Thyroid gland (tissue), 4 donors: ENCODE results near the gene DDIT3. TPM values are rescaled to one million over a fixed set of nuclear protein-coding genes. Genes with fewer than 3 reads are reported as not detected.
"Not testable (repeated sequence)": the region's sequence is repeated elsewhere in the genome, so short reads cannot be mapped to it uniquely, and the experiment has no call there.

Experiments
- DNase-seq, 2 donors: peaks; one replicate each; pipeline ENCODE4 v3.0.0-alpha.2; 2019
- H3K27ac ChIP-seq, 3 donors: fragments of 200-600 bp; sonication (generic); 1 replicate in 2 of 3; 2 replicates in 1 of 3; pipeline ENCODE4 v1.5.1; 2016 to 2019; ENCODE audit warnings: mild to moderate bottlenecking in 1 of 3, moderate library complexity in 1 of 3
- H3K27me3 ChIP-seq: fragments of 200-600 bp; sonication (generic); one replicate; pipeline ENCODE4 v1.5.1; 2019
- H3K36me3 ChIP-seq, 2 donors: fragments of 200-600 bp; sonication (generic); one replicate each; pipeline ENCODE4 v1.5.1; 2016 to 2019
- H3K4me1 ChIP-seq, 2 donors: fragments of 200-600 bp; sonication (generic); one replicate each; pipeline ENCODE4 v1.5.1; 2017 to 2019
- H3K4me3 ChIP-seq, 3 donors: fragments of 200-600 bp; sonication (generic); replicated peaks in 1 of 3; 1 replicate in 2 of 3; 2 replicates in 1 of 3; pipeline ENCODE4 v1.5.1; 2016; ENCODE audit warnings: mild to moderate bottlenecking in 1 of 3
- H3K9me3 ChIP-seq: fragments of 200-600 bp; sonication (generic); one replicate; pipeline ENCODE4 v1.5.1; 2017
- POLR2A ChIP-seq, 2 donors: fragments of 450-650 bp; IDR thresholded peaks; one replicate each; pipeline ENCODE4 v1.6.1; 2017; ENCODE audit warnings: antibody characterized with exemption in 2 of 2, mild to moderate bottlenecking in 2 of 2, moderate library complexity in 1 of 2
- WGBS, 2 donors: methylation state at CpG; one replicate each; pipeline ENCODE4 v1.1.5; 2017; 5-methylcytosine and 5-hydroxymethylcytosine counted together
- intact Hi-C: fragments of 100-400 bp; cut with DNase I; formaldehyde crosslinking; loops from one replicate; pipeline ENCODE4 v1.15.1; 2023
- total RNA-seq, 4 donors: library from RNA; depleted of rRNA; stranded (reverse); fragments of >200 nt; gene quantifications; one replicate each; pipeline ENCODE4 v1.2.3, GENCODE V29; 2016
- TF ChIP-seq, protein P1 (sequence below), 6 experiments: fragments of 200-600 bp in 3 of 6; fragments of 450-650 bp in 3 of 6; sonication (generic) in 3 of 6; IDR thresholded peaks; one replicate each; pipeline ENCODE4 v1.5.1; 2016 to 2019; ENCODE audit warnings: antibody characterized with exemption in 6 of 6, mild to moderate bottlenecking in 2 of 6, inconsistent platforms in 1 of 6, moderate library complexity in 1 of 6

Gene DDIT3, protein sequence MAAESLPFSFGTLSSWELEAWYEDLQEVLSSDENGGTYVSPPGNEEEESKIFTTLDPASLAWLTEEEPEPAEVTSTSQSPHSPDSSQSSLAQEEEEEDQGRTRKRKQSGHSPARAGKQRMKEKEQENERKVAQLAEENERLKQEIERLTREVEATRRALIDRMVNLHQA
- 10 to 100 TPM; 44.5 to 71.3 (median 53.8) TPM for total RNA-seq

DNA sequence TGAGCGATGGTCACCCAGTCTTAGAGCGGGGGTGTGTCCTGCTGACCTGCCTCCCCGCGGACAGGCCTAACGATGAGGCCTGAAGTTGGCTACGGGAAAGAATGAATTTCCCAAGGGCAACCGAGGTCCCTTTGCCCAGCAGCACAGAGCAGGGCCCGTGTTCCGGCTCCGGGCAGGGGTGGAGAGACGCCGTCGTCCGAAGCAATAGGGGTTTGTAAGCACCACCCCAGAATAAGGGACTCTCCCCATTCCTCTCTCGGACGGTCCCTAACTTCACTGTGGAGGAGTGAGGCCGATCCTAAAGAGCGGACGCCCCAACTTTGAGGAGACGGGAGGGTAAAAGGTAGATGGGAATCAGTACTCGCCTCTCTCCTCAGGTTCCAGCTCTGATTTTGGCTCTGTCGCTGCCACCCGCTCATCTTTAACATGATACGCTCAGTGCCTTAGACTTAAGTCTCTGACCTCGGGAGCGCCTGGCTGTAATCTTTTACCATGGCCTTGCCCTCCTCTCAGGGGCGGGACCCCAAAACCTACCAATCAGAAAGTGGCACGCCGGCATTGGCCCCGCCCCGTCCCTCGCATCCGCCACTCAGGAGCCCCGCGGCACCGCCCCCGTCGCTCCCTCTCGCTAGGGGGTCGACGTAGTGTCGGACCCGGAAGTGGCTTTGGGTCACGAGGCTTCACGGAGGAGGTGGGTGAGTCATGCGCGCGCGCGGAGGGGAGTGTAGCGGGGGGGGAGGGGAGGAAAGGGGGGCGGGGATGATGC lies at the start of gene DDIT3:
Gene DDIT3, minus strand, starts transcription at position 462 of the 766 bp plus-strand sequence. CDS start 3,108 bp downstream, outside the sequence.
- H3K36me3 ChIP-seq, result peaks cover 25 to 29% of the 10 kb centered on the region in 2 donors
- 0% methylated on average over 31 to 32 of the region's 52 CpGs for WGBS, 2 donors
- intact Hi-C loops, result no loop called here
- H3K4me1 ChIP-seq, result peaks cover 46 to 59% of the 10 kb centered on the region in 2 donors
- H3K27me3 ChIP-seq, result no peaks in the 10 kb centered on the region
- TF ChIP-seq, protein P1, sequence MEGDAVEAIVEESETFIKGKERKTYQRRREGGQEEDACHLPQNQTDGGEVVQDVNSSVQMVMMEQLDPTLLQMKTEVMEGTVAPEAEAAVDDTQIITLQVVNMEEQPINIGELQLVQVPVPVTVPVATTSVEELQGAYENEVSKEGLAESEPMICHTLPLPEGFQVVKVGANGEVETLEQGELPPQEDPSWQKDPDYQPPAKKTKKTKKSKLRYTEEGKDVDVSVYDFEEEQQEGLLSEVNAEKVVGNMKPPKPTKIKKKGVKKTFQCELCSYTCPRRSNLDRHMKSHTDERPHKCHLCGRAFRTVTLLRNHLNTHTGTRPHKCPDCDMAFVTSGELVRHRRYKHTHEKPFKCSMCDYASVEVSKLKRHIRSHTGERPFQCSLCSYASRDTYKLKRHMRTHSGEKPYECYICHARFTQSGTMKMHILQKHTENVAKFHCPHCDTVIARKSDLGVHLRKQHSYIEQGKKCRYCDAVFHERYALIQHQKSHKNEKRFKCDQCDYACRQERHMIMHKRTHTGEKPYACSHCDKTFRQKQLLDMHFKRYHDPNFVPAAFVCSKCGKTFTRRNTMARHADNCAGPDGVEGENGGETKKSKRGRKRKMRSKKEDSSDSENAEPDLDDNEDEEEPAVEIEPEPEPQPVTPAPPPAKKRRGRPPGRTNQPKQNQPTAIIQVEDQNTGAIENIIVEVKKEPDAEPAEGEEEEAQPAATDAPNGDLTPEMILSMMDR (IDR thresholded peaks at IDR 0.05), result peak in 1 of 6 experiments; percentile 5
- peak; percentile 97 to 99 for TF ChIP-seq POLR2A (IDR thresholded peaks at IDR 0.05)
- H3K9me3 ChIP-seq, result no peaks in the 10 kb centered on the region
- peak; percentile 100 for DNase-seq
- peak within 1 kb of the TSS; percentile 98 to 100 (median 99) for H3K27ac ChIP-seq
- peak within 1 kb of the TSS; percentile 82 to 97 (median 85) for H3K4me3 ChIP-seq

DNA sequence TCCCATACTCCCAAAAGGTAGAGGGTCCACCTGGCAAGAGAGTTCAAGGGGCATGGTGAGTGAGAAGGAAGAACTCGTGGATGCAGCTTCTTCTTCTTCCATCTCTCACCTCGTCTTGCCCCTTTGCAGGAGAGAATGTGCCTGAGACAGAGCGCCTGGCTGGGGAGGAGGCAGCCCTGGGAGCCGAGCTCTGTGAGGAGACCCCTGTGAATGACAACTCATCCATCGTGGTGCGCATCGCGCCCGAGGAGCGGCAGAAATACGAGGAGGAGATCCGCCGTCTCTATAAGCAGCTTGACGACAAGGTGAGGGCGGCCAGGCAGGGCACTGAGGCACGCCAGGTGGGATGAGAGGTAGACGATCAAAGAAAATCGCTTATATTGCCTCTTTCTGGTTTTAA lies 49.5 kb upstream of the DDIT3 start:
- intact Hi-C loops, result no loop called here
- WGBS, 2 donors, result 90 to 93% methylated on average over 18 of the region's 18 CpGs
- Histone ChIP-seq H3K36me3 (no peaks in the 10 kb centered on the region), H3K27ac (no peak overlapping the region), H3K4me3 (no peak overlapping the region), H3K27me3 (no peaks in the 10 kb centered on the region), H3K4me1 (no peaks in the 10 kb centered on the region), H3K9me3 (no peaks in the 10 kb centered on the region)
- TF ChIP-seq, protein P1 (IDR thresholded peaks at IDR 0.05), result no peak
- no peak for TF ChIP-seq POLR2A (IDR thresholded peaks at IDR 0.05)
- DNase-seq, result no peak

DNA sequence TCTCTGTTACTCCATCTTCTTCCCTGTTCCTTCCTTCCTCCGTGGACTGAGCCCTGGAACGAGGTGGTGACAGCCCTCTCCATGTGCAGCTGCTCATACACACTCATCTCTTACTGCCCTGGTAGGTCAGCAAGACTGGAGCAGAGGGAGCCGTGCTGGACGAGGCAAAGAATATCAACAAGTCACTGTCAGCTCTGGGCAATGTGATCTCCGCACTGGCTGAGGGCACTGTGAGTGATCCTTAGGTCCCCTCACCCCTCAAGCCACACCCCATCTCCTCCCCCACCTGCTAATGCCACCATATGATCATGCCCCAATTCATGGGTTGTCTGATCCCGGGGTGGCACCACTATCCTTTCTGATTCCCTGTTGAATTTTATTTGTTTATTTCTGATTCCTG lies 48.5 kb upstream of the DDIT3 start:
- Histone ChIP-seq H3K4me3 (no peak overlapping the region), H3K27me3 (no peaks in the 10 kb centered on the region), H3K36me3 (no peaks in the 10 kb centered on the region), H3K27ac (no peak overlapping the region), H3K4me1 (no peaks in the 10 kb centered on the region), H3K9me3 (no peaks in the 10 kb centered on the region)
- 80 to 85% methylated on average over 6 of the region's 6 CpGs for WGBS, 2 donors
- intact Hi-C loops, result no loop called here
- TF ChIP-seq, protein P1 (IDR thresholded peaks at IDR 0.05), result no peak
- TF ChIP-seq POLR2A (IDR thresholded peaks at IDR 0.05), result no peak
- DNase-seq, result no peak

DNA sequence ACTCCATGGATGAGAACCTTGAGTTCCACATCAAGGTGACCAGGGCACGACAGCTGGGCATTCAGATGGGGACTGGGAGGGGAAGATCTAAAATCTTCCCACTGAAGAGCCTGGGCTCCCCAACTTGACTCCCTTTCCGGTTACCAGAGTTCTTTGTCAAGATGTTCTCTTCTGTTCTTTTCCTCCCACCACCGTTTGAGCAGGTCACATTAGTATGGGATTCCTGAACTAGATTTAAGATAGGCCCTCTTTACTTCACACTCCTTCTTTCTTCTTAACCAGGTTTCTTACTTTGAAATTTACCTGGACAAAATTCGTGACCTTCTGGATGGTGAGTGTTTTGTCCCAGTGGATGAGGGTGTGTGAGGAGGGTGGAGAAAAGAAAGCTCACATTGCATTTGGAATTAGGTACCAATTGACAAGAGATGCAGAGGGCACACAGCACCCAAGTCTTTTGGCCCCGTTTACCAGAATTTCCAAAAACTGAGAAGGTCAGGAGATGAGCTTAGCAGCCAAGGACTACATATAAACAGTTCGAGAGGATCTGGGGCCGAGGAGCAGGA lies 43.9 kb upstream of the DDIT3 start:
- Histone ChIP-seq H3K27ac (no peak overlapping the region), H3K4me1 (no peaks in the 10 kb centered on the region), H3K36me3 (no peaks in the 10 kb centered on the region), H3K9me3 (no peaks in the 10 kb centered on the region), H3K4me3 (no peak overlapping the region), H3K27me3 (no peaks in the 10 kb centered on the region)
- DNase-seq, result no peak
- 89 to 90% methylated on average over 7 of the region's 7 CpGs for WGBS, 2 donors
- intact Hi-C loops, result no loop called here
- no peak for TF ChIP-seq POLR2A (IDR thresholded peaks at IDR 0.05)
- TF ChIP-seq, protein P1 (IDR thresholded peaks at IDR 0.05), result no peak

DNA sequence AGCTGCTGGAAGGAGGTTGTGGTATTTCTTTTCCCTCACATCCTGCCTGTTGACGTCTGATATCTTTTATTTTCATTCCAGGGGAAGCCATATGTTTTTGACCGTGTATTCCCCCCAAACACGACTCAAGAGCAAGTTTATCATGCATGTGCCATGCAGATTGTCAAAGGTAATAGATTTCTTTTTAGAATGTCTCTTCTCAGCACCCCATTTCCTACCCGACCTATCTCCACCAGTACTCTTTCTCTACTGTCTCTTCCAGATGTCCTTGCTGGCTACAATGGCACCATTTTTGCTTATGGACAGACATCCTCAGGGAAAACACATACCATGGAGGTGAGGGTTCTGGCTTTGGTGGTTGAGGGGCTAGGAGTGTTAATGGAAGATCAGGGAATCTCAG lies 43.0 kb upstream of the DDIT3 start:
- no peaks in the 10 kb centered on the region for H3K36me3 ChIP-seq
- H3K27me3 ChIP-seq, result no peaks in the 10 kb centered on the region
- no peaks in the 10 kb centered on the region for H3K9me3 ChIP-seq
- DNase-seq, result no peak
- no peaks in the 10 kb centered on the region for H3K4me1 ChIP-seq
- no peak for TF ChIP-seq POLR2A (IDR thresholded peaks at IDR 0.05)
- TF ChIP-seq, protein P1 (IDR thresholded peaks at IDR 0.05), result no peak
- no peak overlapping the region for H3K27ac ChIP-seq
- intact Hi-C loops, result no loop called here
- no peak overlapping the region for H3K4me3 ChIP-seq
- 74 to 80% methylated on average over 4 of the region's 4 CpGs for WGBS, 2 donors

DNA sequence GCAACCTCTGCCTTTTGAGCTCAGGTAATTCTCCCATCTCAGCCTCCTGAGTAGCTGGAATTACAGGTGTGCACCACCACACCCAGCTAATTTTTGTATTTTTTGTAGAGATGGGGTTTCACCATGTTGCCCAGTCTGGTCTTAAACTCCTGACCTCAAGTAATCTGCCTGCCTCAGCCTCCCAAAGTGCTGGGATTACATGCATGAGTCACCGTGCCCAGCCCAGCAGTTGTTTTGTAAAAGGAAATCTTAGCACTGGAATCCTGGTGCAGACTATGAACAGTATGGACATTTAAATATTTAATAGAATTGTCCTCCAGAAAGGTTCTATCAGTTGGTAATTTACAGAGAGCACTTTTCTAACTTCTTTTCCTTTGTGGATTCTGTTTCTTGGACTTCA lies 40.8 kb upstream of the DDIT3 start:
- H3K27me3 ChIP-seq, H3K9me3 ChIP-seq, H3K4me3 ChIP-seq, intact Hi-C loops, DNase-seq, H3K4me1 ChIP-seq, H3K27ac ChIP-seq, H3K36me3 ChIP-seq: not testable (repeated sequence)
- WGBS, 2 donors, result 82 to 87% methylated on average over 1 of the region's 1 CpG
